Transverse colon (tissue), 4 donors: Measurements from ENCODE around the gene PRR20B. TPM values are rescaled to one million over a fixed set of nuclear protein-coding genes. Genes with fewer than 3 reads are reported as not detected.

Source experiments
- DNase-seq: peaks from one replicate; pipeline ENCODE4 v3.0.0-alpha.2; 2019
- H3K27ac ChIP-seq, 4 donors: fragments of 200-600 bp; sonication (generic); 2 replicates each; pipeline ENCODE4 v1.5.1; 2016 to 2018; ENCODE audit warnings: inconsistent platforms in 4 of 4
- H3K27me3 ChIP-seq: fragments of 200-600 bp; sonication (generic); 2 replicates; pipeline ENCODE4 v1.5.1; 2017; ENCODE audit warnings: inconsistent platforms
- H3K36me3 ChIP-seq, 4 donors: fragments of 200-600 bp; sonication (generic); 2 replicates each; pipeline ENCODE4 v1.5.1; 2017 to 2019; ENCODE audit warnings: inconsistent platforms in 4 of 4
- H3K4me1 ChIP-seq, 4 donors: fragments of 200-600 bp; sonication (generic); 2 replicates each; pipeline ENCODE4 v1.5.1; 2017 to 2020; ENCODE audit warnings: inconsistent platforms in 4 of 4
- H3K4me3 ChIP-seq, 4 donors: fragments of 200-600 bp; sonication (generic); 1 replicate in 1 of 4; 2 replicates in 3 of 4; pipeline versions ENCODE4 v1.5.1 to v1.6.1; 2017 to 2019; ENCODE audit warnings: inconsistent platforms in 4 of 4
- H3K9me3 ChIP-seq, 2 donors: fragments of 200-600 bp; sonication (generic); 2 replicates each; pipeline ENCODE4 v1.5.1; 2017 to 2019; ENCODE audit warnings: inconsistent platforms in 2 of 2
- CTCF ChIP-seq, 5 experiments: fragments of 200-600 bp in 3 of 5; fragments of 450-650 bp in 2 of 5; sonication (generic) in 3 of 5; IDR thresholded peaks; 1 replicate in 2 of 5; 2 replicates in 3 of 5; pipeline ENCODE4 v1.5.1; 2016 to 2017; ENCODE audit warnings: antibody characterized with exemption in 5 of 5, inconsistent platforms in 3 of 5, mild to moderate bottlenecking in 2 of 5, moderate library complexity in 1 of 5
- EP300 ChIP-seq: sonication (generic); formaldehyde crosslinking; IDR thresholded peaks from one replicate; pipeline ENCODE4 v1.6.1; 2017; ENCODE audit warnings: antibody characterized with exemption, low read depth
- POLR2A ChIP-seq: fragments of 450-650 bp; IDR thresholded peaks from one replicate; pipeline ENCODE4 v1.6.1; 2016; ENCODE audit warnings: antibody characterized with exemption, mild to moderate bottlenecking, moderate library complexity
- POLR2AphosphoS5 ChIP-seq, 3 donors: sonication (generic); formaldehyde crosslinking; IDR thresholded peaks; one replicate each; pipeline ENCODE4 v1.6.1; 2016; ENCODE audit warnings: antibody characterized with exemption in 3 of 3
- WGBS, 2 donors: methylation state at CpG; one replicate each; pipeline ENCODE4 v1.1.5; 2018; ENCODE audit warnings: low coverage in 1 of 2; 5-methylcytosine and 5-hydroxymethylcytosine counted together
- in situ Hi-C, 4 donors: fragments of 200-750 bp; cut with MboI; loops; one replicate each; pipeline versions ENCODE4 v1.15.0 to v1.15.1; 2017; ENCODE audit warnings: low sequenced_read_pairs in 3 of 4, low pct_ligation_motif_present in 1 of 4, low pct_unique_long_range_greater_than_20kb in 1 of 4
- intact Hi-C: fragments of 100-400 bp; cut with DNase I; formaldehyde crosslinking; loops from one replicate; pipeline ENCODE4 v1.15.1; 2023; ENCODE audit warnings: low total_unique reads
- small RNA-seq, 4 donors: library from RNA; depleted of rRNA; stranded (forward); fragments of <200 nt; gene quantifications; one replicate each; pipeline ENCODE3, GENCODE V24; 2016
- total RNA-seq, 4 donors: library from RNA; depleted of rRNA; stranded (reverse); fragments of >200 nt; gene quantifications; one replicate each; pipeline ENCODE4 v1.1.0, GENCODE V29; 2016

The PRR20B gene
- total RNA-seq, 4 donors from 2014 or later: not detected

GRCh38 chr13:57191667-57192066 is 44.4 kb downstream of the PRR20B start:
- DNase-seq: no peak
- H3K27me3 ChIP-seq: no peaks in the 10 kb centered on the region
- in situ Hi-C loops (no loop called here), intact Hi-C loops (no loop called here)
- no peaks in the 10 kb centered on the region for H3K36me3 ChIP-seq
- H3K27ac ChIP-seq: no peak overlapping the region
- 83 to 90% methylated on average over 1 of the region's 1 CpG for whole genome bisulfite sequencing, 2 donors
- TF ChIP-seq EP300: no peak
- no peak for TF ChIP-seq POLR2A
- TF ChIP-seq POLR2AphosphoS5 (IDR thresholded peaks at IDR 0.05): no peak
- no peak for TF ChIP-seq CTCF (IDR thresholded peaks at IDR 0.05)
- H3K9me3 ChIP-seq: no peaks in the 10 kb centered on the region
- H3K4me3 ChIP-seq: no peak overlapping the region
- no peaks in the 10 kb centered on the region for H3K4me1 ChIP-seq

Small RNAs within 50 kb of the gene (small RNA-seq; reads per million reads assigned to genes)
- gene PRR20FP: 0 reads per million in 4 donors

Other genes with a start within 250 kb of the PRR20B start
- gene PRR20A, start 6.6 kb upstream of the PRR20B start, total RNA-seq: not detected
- not detected for gene PRR20C, start 6.6 kb downstream of the PRR20B start, total RNA-seq
- gene PRR20D, start 13.1 kb downstream of the PRR20B start, total RNA-seq: not detected
- not detected for gene PRR20E, start 19.7 kb downstream of the PRR20B start, total RNA-seq